HepG2 (cell line): Measurements from ENCODE around the gene LASP1. TPM values are rescaled to one million over a fixed set of nuclear protein-coding genes. Genes with fewer than 3 reads are reported as not detected.

Experiments used
- CHD2 ChIP-seq: IDR thresholded peaks from 2 replicates; pipeline ENCODE4 v1.6.1; 2011; ENCODE audit warnings: low read depth, low read length, improper control_type of control experiment
- FOSL2 ChIP-seq: sonication (generic); formaldehyde crosslinking; IDR thresholded peaks from 2 replicates; pipeline ENCODE4 v1.4.0; 2020; ENCODE audit warnings: missing genetic modification reagents
- GABPB1 ChIP-seq: IDR thresholded peaks from 2 replicates; pipeline ENCODE4 v1.6.1; 2016; ENCODE audit warnings: mild to moderate bottlenecking, missing genetic modification reagents, moderate library complexity, missing compliant biosample characterization
- HIVEP1 ChIP-seq: sonication (generic); formaldehyde crosslinking; IDR thresholded peaks from 2 replicates; pipeline ENCODE4 v1.4.0; 2020; ENCODE audit warnings: mild to moderate bottlenecking, missing genetic modification reagents
- KLF12 ChIP-seq: sonication (generic); formaldehyde crosslinking; IDR thresholded peaks from 2 replicates; pipeline ENCODE4 v1.4.0; 2020; ENCODE audit warnings: missing genetic modification reagents, borderline replicate concordance
- KMT2B ChIP-seq: IDR thresholded peaks from 2 replicates; pipeline ENCODE4 v1.6.1; 2016; ENCODE audit warnings: missing genetic modification reagents, missing compliant biosample characterization
- MYC ChIP-seq: sonication (generic); formaldehyde crosslinking; IDR thresholded peaks from 2 replicates; pipeline ENCODE4 v1.9.0; 2021; ENCODE audit warnings: missing genetic modification reagents, borderline replicate concordance
- NR3C1 ChIP-seq: sonication (generic); formaldehyde crosslinking; IDR thresholded peaks from 2 replicates; pipeline ENCODE4 v1.4.0; 2020; ENCODE audit warnings: missing genetic modification reagents
- PITX1 ChIP-seq: sonication (generic); formaldehyde crosslinking; IDR thresholded peaks from 2 replicates; pipeline ENCODE4 v1.5.1; 2020; ENCODE audit warnings: mild to moderate bottlenecking, missing genetic modification reagents
- RNF2 ChIP-seq: fragments of 450-650 bp; conservative IDR thresholded peaks from 2 replicates; pipeline ENCODE4 v1.6.1; 2016; ENCODE audit warnings: low read depth
- ZFAT ChIP-seq: sonication (generic); formaldehyde crosslinking; conservative IDR thresholded peaks from 2 replicates; pipeline ENCODE4 v1.8.1; 2023; ENCODE audit warnings: missing genetic modification reagents, inconsistent platforms
- ZFP37 ChIP-seq: sonication (generic); formaldehyde crosslinking; IDR thresholded peaks from 2 replicates; pipeline ENCODE4 v1.4.0; 2020; ENCODE audit warnings: missing genetic modification reagents, borderline replicate concordance
- ZGPAT ChIP-seq: IDR thresholded peaks from 2 replicates; pipeline ENCODE4 v1.6.1; 2016; ENCODE audit warnings: mild to moderate bottlenecking
- ZMAT3 ChIP-seq: sonication (generic); formaldehyde crosslinking; conservative IDR thresholded peaks from 2 replicates; pipeline ENCODE4 v1.7.0; 2021; ENCODE audit warnings: missing genetic modification reagents
- ZMYM3 ChIP-seq: sonication (generic); formaldehyde crosslinking; IDR thresholded peaks from 2 replicates; pipeline ENCODE4 v1.5.1; 2020; ENCODE audit warnings: mild to moderate bottlenecking, missing genetic modification reagents
- ZNF10 ChIP-seq: sonication (generic); formaldehyde crosslinking; IDR thresholded peaks from 2 replicates; pipeline ENCODE4 v1.4.0; 2020; ENCODE audit warnings: mild to moderate bottlenecking, low read depth, missing genetic modification reagents, borderline replicate concordance
- ZNF234 ChIP-seq: sonication (generic); formaldehyde crosslinking; conservative IDR thresholded peaks from 2 replicates; pipeline ENCODE4 v1.5.1; 2020; ENCODE audit warnings: mild to moderate bottlenecking, missing genetic modification reagents
- ZNF263 ChIP-seq: sonication (generic); formaldehyde crosslinking; IDR thresholded peaks from 2 replicates; pipeline ENCODE4 v1.4.0; 2020; ENCODE audit warnings: missing genetic modification reagents
- ZNF33B ChIP-seq: sonication (generic); formaldehyde crosslinking; IDR thresholded peaks from 2 replicates; pipeline ENCODE4 v1.5.1; 2020; ENCODE audit warnings: mild to moderate bottlenecking, missing genetic modification reagents
- ZNF431 ChIP-seq: sonication (generic); formaldehyde crosslinking; IDR thresholded peaks from 2 replicates; pipeline ENCODE4 v1.9.0; 2022; ENCODE audit warnings: missing genetic modification reagents, low read depth, mild to moderate bottlenecking, borderline replicate concordance
- ZNF562 ChIP-seq: sonication (generic); formaldehyde crosslinking; IDR thresholded peaks from 2 replicates; pipeline ENCODE4 v1.8.0; 2022; ENCODE audit warnings: missing genetic modification reagents, borderline replicate concordance
- ZNF563 ChIP-seq: sonication (generic); formaldehyde crosslinking; IDR thresholded peaks from 2 replicates; pipeline ENCODE4 v1.8.0; 2022; ENCODE audit warnings: mild to moderate bottlenecking, moderate library complexity, missing genetic modification reagents
- ZNF678 ChIP-seq: sonication (generic); formaldehyde crosslinking; IDR thresholded peaks from 2 replicates; pipeline ENCODE4 v1.4.0; 2020; ENCODE audit warnings: mild to moderate bottlenecking, missing genetic modification reagents
- ZNF709 ChIP-seq: sonication (generic); formaldehyde crosslinking; IDR thresholded peaks from 2 replicates; pipeline ENCODE4 v1.5.0; 2020; ENCODE audit warnings: mild to moderate bottlenecking, missing genetic modification reagents
- ZNF746 ChIP-seq: sonication (generic); formaldehyde crosslinking; IDR thresholded peaks from 2 replicates; pipeline ENCODE4 v1.8.0; 2022; ENCODE audit warnings: mild to moderate bottlenecking, missing genetic modification reagents
- polyA plus RNA-seq, 8 experiments: library from polyadenylated mRNA; depleted of rRNA in 3 of 8; stranded (reverse) in 7 of 8; unstranded in 1 of 8; fragments of >200 nt; fragmentation: Illumina TruSeq in 4 of 8; extraction: Trizol in 4 of 8; gene quantifications; 2 replicates each; pipeline versions ENCODE4 v1.2.1 to v1.2.3, GENCODE V29; 2011 to 2016; ENCODE audit warnings: low read depth in 4 of 8, missing spikeins in 1 of 8, mixed read lengths in 1 of 8; ENCODE audit not compliant: insufficient read depth in 1 of 8
- total RNA-seq, 5 experiments: library from RNA; depleted of rRNA; stranded (reverse); fragments of >200 nt; fragmentation: Illumina TruSeq; extraction: Trizol; gene quantifications; 2 replicates each; pipeline ENCODE4 v1.2.3, GENCODE V29; 2016; ENCODE audit warnings: low read depth in 1 of 5
- TF ChIP-seq, protein P1 (sequence below): sonication (generic); formaldehyde crosslinking; IDR thresholded peaks from 2 replicates; pipeline ENCODE4 v1.8.1; 2023; ENCODE audit warnings: missing genetic modification reagents, mild to moderate bottlenecking, borderline replicate concordance
- TF ChIP-seq, protein P2 (sequence below): sonication (generic); formaldehyde crosslinking; IDR thresholded peaks from 2 replicates; pipeline ENCODE4 v1.4.0; 2020; ENCODE audit warnings: missing genetic modification reagents

LASP1 gene
- total and polyA plus RNA-seq, 2 of the 13 experiments (the other 11 are each of a cell fraction or from before 2014, with no cell fraction given), result 70.1 to 97.0 TPM

DNA sequence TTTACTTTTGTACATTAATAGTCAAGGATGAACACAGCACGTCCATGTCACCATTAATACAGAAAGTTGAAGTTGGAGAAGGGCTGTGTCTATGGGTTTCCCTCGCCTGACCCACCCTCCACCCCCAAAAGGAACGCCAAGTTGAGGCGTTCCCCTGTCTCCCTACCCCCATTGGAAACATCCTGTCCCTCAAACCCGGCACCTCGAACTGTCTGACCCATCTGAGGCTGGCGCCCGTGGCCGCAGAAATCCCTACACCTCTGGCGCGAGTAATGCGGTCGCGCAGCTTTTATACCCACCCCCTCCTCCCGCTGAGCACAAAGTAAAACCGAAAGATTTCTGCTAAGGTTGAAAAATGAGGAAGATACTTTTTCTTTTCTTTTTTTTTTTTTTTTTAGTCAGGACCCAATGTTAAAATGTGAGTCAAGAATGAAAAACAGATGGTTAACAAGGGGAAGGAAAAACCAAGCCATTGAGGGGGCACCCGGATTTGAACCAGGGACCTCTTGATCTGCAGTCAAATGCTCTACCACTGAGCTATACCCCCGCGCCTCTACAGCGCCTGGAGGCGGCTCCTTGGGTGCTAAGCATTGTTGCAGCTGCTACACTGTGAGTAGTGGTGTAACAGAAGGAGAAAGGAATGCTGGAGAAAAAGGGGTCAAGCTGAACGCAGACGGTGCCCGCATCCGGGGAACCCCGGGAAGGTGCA lies 887 bp upstream of the LASP1 start (continued):
- TF ChIP-seq ZNF563 (CRISPR knock-in tag) (no peak; the same call in 1 of the 2 replicates), HIVEP1 (CRISPR knock-in tag) (peak; percentile 67), MYC (CRISPR knock-in tag) (no peak), CHD2 (no peak), ZMYM3 (CRISPR knock-in tag) (peak; percentile 76), ZNF678 (CRISPR knock-in tag) (peak; percentile 57; the same call in 1 of the 2 replicates), RNF2 (no peak), ZNF431 (CRISPR knock-in tag) (peak; percentile 41; the same call in 1 of the 2 replicates), KMT2B (CRISPR knock-in tag) (0 out of 2 replicates have a peak, but pooled peaks have one; percentile 40), ZNF709 (peak; percentile 56; the same call in 1 of the 2 replicates), ZNF33B (CRISPR knock-in tag) (peak; percentile 23; the same call in 1 of the 2 replicates), ZNF746 (CRISPR knock-in tag) (peak; percentile 85), PITX1 (peak; percentile 73; the same call in 1 of the 2 replicates), NR3C1 (CRISPR knock-in tag) (no peak), ZFP37 (CRISPR knock-in tag) (peak; percentile 60; the same call in 1 of the 2 replicates), ZMAT3 (CRISPR knock-in tag) (peak; percentile 85), ZFAT (CRISPR knock-in tag) (0 out of 2 replicates have a peak, but pooled peaks have one; percentile 55), FOSL2 (CRISPR knock-in tag) (peak; percentile 48; the same call in 1 of the 2 replicates), ZNF234 (CRISPR knock-in tag) (no peak; the same call in 1 of the 2 replicates), ZNF10 (CRISPR knock-in tag) (no peak), ZNF562 (CRISPR knock-in tag) (no peak), GABPB1 (CRISPR knock-in tag) (no peak), KLF12 (CRISPR knock-in tag) (0 out of 2 replicates have a peak, but pooled peaks have one; percentile 8), ZGPAT (CRISPR knock-in tag) (peak; percentile 59; the same call in 1 of the 2 replicates), ZNF263 (CRISPR knock-in tag) (0 out of 2 replicates have a peak, but pooled peaks have one; percentile 8)
- TF ChIP-seq, protein P1, sequence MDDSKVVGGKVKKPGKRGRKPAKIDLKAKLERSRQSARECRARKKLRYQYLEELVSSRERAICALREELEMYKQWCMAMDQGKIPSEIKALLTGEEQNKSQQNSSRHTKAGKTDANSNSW (CRISPR knock-in tag), result no peak
- TF ChIP-seq, protein P2, sequence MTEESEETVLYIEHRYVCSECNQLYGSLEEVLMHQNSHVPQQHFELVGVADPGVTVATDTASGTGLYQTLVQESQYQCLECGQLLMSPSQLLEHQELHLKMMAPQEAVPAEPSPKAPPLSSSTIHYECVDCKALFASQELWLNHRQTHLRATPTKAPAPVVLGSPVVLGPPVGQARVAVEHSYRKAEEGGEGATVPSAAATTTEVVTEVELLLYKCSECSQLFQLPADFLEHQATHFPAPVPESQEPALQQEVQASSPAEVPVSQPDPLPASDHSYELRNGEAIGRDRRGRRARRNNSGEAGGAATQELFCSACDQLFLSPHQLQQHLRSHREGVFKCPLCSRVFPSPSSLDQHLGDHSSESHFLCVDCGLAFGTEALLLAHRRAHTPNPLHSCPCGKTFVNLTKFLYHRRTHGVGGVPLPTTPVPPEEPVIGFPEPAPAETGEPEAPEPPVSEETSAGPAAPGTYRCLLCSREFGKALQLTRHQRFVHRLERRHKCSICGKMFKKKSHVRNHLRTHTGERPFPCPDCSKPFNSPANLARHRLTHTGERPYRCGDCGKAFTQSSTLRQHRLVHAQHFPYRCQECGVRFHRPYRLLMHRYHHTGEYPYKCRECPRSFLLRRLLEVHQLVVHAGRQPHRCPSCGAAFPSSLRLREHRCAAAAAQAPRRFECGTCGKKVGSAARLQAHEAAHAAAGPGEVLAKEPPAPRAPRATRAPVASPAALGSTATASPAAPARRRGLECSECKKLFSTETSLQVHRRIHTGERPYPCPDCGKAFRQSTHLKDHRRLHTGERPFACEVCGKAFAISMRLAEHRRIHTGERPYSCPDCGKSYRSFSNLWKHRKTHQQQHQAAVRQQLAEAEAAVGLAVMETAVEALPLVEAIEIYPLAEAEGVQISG (CRISPR knock-in tag), result peak; percentile 74
